ENCODE results near the gene KCNC4.

KCNC4 gene

DNA sequence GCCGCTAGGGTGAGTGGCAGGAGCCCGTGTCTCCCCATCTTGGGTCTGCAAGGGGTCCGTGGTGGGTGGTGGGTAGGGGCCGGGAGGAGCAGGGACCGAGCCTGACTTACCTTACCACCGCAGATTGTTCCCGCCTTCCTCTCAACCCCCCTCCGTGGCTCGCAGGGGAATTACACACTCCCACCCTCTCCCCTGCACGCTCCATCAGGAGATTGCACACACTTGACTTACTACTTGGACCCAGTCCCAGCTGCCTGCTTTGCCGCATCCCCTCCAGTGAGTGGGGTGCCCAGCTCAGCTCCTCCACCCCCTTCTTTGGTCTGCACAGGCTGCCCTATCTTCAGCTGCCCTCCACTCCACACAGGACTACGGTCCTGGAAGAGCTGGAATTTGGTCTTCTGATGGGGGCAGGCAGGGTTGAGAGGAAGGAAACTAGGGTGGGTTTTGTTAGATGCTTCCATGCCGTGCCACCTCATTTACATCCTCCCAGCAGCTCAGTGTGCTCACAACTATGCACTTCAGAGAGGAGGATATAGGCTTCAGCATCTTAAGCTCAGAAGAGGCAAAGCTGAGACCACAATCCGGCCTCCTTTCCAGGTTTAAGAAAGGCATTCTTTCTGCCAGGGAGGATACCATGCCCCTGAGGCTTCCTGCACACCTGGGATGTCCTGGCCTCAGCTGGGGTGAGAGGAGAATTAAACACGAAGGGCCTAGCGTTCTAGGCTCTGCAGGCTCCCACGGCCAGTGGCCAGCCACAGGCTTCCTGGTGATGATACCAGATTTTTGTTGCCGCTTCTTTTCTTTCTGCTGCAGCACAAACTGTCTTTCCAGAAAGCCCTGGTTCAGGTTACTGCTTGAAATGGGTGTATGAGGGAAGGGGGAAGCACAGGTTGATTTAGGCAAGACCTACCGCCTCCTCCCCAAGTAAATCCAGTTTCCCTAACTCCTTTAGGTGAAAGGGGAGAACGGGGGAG lies 2.3 kb downstream of the KCNC4 start:
- DNase-seq: no peak

DNA sequence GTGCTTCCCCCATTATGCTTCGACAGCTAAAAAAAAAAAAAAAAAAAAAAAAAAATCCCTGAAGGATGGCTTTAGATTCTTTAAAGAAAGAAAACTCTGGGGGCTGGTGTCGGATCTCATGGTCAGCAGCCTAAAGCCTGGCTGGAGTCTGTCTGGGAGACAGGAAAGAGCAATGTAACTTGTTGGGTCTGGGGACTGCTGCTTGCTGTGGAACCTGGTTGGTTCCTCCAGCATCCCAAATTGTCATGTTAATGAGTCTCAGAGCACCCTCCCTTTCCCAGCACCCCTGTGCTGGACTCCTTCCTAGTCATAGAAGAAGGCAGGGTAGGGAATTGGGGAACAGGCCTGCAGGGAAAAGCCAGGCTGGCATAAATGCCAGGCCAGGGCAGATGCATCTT lies 3.0 kb downstream of the KCNC4 start:
- no peak for DNase-seq

DNA sequence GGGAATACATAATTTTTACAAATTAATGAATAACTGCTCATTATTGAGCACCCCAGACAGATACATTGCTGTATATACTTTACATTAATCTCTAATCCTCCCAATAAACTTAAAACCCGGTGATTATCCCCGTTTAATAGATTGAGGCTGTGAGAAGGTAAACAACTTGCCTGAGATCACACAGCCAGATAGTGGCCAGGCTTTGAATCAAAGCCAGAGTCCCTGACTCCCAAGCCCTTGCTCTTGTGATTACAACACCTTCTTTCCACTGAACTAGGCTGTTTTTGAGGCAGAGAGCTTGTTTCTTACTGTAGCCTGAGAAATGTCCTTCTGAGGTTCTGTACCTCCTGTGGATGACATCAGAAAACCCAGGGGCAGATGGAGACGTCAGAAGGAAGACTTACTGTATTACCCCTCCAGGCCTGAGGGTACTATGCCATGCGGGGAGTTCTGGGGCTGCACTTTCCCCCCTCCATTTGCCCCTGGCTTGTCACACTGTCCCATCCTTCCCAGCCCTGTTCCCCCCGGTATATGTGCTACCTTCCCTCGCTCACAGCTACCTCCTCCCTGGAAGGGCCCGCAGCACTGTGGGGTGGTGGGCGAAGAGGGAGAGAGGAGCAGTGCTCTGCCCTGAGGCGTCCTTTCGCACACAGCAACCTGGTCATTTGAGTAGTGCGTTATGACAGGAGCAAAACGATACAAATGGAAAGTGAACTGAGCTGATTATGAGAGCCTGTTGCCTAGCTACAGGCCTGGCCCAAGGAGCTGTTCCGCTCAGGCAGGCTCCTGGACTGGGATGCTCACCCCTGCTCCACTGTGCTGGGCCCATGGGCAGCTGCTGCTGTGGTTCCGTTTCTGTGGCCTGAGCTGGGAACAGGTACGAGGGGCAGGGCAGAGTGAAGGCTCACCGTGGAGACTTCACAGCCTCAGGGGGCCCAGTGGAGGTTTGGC lies 4.6 kb downstream of the KCNC4 start:
- DNase-seq: no peak

DNA sequence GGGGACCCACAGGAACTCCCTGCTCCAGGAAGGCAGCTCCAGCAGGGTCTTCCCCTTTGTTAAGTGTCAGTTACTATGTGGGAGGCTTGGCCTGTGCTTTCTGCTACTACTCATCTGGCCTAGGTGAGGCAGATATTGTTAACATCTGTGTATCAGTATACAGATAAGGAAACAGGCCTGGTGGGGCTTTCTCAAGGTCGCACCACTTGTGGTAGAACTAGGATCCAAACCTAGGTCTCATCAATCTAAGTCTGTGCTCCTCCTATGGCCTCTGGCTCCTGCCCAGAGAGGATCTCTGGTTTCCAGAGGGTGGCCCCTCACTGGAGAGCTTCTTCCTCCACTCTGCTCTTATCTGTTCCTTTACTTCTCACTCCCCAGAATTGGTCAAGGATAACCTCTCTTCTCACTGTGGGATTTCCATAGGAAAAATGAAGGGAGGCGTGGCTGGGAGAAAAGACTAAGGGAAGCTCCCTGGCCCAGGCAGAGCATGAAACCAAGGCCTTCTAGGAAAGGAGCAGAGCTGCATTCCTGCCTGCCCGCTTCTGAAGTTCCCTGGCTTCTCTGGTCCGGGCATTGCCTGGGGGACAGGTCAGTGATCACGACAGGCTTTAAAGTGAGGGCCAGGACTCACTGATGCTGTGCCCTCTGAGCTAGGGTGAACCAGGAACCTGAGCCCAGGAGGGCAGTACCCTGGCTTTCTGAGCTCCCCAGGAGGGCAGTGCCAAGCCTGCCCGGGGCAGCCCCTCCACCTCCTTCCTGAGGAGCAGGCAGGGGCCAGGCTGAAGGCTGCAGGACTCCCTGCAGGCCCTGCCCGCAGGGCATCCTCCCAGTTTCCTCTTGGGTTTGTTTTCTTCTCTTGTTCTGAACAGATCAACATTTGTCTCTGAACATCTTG lies 5.8 kb downstream of the KCNC4 start:
- DNase-seq: no peak

DNA sequence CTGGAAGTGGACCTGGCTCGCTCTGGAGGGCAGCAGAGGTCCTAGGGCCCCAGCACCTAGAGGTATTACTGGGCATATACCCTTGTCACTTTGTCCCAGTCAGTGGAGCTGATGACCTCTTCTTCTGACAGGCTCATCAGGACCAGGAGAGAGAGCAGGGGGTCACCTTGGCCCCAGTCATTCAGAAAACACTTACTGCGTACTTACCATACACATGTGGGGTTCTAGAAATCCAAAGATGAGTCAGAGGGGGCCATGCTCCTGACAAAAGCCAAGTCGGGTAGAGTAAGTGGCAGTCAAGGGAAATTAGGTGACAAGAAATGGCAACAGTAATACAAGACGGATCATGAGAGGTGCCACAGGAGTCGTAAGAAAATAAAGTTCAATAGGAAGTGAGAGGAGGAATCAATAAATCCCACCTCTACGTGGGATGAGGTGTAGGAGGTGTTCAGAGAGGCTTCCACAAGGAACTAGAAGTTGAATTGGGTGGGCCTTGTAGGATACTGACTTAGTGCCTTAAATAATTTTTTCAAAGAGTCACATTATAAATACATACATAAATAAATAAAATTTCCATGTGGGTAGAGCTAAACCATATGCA lies 6.8 kb downstream of the KCNC4 start:
- no peak for DNase-seq

DNA sequence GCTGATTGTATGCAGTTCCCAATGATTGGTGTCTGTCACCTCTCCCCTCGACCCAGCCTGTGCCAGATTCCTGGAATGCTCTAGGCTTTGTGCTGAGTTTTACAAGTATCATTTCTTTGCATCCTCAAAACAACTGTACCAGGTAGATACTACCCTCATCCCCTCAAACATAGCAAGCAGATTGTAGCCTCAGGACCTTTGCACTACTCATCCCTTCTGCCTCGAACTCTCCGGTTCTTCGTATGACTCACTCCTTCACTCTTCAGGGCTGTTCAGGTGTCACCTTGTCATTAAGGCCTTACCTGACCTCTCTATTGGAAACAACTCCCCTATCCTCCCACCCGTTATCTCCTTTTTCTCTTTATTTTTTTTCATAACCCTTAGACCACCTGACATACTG lies 8.0 kb downstream of the KCNC4 start:
- DNase-seq: no peak

DNA sequence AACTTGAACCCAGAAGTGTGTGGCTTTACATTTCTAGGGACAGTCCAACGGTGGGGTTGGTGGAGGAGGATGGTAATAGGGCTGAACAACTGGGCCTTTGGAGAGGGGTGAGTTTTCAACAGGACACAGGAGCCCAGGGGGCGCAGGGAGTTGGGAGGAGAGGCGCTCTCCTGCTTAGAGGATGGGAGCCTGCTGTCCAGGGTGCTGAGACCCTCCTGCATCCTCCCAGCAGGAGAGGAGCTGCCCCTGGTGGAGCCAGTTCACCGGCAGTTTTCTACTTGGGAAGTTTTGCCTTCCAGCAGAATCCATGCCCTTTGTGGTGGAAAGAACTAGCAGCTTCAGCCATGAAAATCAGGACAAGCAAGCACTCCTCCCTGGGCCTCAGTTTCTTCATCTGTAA lies 8.6 kb downstream of the KCNC4 start:
- DNase-seq: no peak

DNA sequence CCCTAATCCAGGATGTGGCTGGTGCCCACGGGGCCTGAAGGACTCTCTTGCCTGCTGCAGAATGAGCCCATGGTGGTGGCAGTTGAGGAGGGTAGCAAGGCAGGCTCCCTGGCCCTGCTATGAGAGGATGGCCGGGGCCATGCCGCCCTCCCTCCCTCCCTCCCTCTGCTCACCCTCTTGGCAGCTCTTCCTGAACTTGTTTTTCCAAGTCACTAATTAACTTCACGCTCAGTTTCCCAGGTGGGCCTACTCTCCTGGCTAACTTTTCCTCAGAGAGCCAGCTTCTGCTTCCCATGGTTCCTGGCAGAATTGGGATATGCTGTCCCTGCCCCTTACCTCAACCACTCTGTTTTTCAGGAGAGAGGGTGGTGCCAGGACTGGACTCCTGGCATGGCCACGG lies 10.2 kb downstream of the KCNC4 start:
- no peak for DNase-seq

DNA sequence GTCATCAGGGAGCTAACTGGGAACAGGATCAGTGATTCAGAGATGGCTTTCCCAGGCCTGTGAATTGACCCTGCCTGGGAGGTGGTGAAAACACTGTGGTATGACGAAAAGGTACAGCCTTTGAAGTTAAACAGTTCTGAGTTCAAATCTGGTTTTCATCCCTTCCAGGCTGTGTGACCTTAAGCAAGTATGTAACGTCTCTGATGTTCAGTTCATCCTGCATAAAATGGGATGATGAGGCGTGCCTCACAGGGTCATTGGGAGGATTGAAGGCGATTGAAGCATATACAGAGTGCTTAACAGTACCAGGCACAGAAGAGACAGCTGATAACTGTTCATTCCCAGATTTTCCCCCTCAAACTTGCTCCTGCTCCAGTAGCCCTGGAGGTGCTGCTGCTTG lies 11.0 kb downstream of the KCNC4 start:
- DNase-seq: no peak

DNA sequence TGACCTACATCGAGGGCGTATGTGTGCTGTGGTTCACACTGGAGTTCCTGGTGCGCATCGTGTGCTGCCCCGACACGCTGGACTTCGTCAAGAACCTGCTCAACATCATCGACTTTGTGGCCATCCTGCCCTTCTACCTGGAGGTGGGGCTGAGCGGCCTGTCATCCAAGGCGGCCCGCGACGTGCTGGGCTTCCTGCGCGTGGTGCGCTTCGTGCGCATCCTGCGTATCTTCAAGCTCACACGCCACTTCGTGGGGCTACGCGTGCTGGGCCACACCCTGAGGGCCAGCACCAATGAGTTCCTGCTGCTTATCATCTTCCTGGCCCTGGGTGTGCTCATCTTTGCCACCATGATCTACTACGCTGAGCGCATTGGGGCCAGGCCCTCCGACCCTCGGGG lies 13.0 kb downstream of the KCNC4 start:
- DNase-seq: no peak

DNA sequence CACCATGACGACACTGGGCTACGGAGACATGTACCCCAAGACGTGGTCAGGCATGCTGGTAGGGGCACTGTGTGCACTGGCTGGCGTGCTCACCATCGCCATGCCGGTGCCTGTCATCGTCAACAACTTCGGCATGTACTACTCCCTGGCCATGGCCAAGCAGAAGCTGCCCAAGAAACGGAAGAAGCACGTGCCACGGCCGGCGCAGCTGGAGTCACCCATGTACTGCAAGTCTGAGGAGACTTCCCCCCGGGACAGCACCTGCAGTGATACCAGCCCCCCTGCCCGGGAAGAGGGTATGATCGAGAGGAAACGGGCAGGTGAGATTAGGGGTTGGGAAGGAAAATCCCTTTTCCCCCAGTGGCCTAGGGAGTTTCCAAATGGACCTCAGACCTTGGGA lies 13.5 kb downstream of the KCNC4 start:
- no peak for DNase-seq

DNA sequence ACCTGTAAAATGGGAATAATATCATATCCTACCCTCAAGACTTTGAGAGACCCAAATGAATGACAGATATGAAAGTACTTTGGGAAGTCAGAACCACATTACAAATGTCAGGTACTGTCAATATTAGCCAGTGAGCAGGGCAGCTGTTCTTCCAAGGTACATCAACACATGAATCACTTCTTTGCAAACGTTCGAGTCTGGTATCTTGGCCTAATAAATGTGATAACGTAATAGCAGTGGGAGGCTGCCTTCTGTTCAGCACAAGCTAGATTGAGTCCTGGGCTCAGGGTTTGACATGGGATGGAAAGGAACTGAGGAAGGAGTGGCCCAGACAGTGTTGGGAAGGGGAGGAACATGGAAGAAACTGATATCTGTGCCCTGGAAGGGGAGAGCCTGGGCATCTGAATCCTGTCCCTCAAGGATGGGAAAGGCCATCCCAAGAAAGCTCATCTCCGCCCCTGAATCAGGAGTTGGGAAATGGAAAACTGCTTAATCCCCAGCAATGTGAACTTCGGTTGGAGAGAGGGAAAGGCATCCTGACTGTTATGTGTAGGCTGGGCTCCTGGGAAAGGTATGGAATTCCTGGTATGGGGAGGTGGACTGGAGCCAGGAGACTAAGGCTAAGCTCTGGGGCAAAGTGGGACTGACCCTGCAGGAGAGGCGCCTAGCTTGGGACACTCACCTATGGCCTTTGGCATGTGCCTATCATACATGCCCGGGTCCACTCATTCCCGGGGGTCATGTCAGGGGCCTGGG lies 14.3 kb downstream of the KCNC4 start:
- DNase-seq: no peak

DNA sequence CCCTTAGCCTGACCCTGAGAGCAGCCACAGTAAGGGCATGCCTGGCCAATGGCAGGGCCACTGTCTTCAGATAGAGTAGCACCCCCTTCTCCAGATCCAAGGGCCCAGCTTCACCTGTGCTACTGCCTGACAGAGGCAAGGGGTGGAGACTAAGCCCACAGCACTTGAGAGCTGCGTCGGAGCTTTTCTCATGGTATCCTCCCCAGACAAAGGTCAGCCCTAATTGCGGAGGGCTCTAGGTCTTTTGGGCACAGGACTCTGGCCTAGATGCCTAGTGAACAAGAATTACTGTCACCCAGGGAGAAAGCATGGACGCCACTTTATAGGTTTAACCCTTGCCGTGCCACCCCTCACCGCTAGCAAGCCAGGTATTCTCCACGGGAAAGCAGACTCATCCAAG lies 15.1 kb downstream of the KCNC4 start:
- no peak for DNase-seq

DNA sequence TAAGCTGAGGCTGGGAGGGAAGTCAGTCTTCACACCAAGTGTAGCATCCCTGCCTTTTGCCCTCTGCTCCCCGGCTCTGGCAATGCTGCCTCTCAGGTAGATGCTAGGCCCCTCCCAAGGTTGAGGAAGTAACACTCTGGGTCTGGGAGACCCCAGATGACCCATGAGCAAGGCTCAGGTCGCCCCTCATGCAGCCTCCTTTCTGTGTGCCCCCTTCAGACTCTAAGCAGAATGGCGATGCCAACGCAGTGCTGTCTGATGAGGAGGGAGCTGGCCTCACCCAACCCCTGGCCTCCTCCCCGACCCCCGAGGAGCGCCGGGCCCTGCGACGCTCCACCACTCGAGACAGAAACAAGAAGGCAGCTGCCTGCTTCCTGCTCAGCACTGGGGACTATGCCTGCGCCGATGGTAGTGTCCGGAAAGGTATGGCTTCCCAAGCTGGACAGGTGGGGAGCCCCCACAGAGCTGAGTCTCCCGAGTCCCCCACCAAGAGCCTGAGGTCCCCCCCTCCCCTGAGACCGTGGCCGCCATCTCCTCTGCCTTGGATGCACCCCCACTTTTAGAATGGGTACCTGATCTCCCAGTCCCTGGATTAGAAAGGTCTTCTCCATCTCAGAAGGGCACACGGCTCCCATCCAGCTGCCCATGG lies 15.8 kb downstream of the KCNC4 start:
- DNase-seq: no peak

DNA sequence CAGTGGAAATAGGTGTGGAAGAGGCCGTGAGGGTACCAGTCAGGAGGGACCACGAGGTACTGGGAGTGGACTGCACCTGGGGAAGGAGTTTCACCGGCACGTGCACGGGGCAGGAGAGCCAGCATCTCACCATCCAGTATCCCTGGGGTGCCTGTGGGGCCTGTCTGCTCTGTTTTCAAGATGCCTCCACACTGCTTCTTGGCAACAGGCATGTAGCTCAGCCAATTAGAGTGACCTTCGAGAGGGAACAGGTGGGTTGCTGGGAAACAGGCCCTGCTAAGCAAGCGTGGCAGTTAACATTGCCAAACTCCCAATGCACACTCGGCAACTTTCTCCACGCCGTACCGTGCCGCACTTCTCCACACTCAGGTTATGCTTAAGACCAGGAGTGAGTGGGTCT lies 17.7 kb downstream of the KCNC4 start:
- DNase-seq: no peak

DNA sequence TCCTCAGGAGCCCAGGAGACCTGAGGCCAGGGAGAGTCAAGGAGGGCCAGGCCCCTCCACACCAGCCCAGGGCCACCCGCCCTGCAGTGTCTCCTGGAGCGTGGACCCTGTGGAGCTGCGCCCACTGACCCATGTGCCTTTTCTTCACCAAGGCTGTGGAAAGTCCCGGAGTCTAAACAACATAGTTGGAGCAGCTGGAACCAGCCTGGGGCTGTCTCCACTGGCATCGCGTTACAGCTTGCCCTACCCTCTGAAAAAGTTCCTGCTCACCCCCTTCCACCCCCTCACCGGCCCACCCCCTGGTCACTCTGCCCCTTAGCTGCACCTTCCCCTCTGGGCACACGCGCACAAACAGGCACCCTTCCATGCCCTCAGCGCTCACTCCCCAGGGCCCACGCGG lies 18.3 kb downstream of the KCNC4 start:
- no peak for DNase-seq

DNA sequence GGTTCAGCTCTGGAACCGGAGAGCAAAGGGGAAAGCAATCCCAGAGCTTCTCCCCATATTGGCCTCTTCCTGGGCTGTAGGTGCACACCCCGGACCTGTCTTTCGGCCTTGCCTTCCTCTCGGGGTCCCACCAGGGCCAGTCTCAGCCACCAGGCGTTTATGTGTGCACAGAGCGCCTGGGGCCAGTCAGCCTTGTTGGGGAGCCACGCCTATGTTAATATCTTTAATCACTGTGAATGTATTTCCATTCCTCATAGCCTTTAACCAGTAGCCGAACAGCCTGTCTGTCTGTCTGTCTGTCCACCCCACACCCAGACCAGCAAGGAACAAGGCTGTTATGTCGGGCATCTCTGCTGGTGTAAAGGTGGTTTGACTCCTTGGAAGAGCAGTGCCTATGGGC lies 18.8 kb downstream of the KCNC4 start:
- no peak for DNase-seq

DNA sequence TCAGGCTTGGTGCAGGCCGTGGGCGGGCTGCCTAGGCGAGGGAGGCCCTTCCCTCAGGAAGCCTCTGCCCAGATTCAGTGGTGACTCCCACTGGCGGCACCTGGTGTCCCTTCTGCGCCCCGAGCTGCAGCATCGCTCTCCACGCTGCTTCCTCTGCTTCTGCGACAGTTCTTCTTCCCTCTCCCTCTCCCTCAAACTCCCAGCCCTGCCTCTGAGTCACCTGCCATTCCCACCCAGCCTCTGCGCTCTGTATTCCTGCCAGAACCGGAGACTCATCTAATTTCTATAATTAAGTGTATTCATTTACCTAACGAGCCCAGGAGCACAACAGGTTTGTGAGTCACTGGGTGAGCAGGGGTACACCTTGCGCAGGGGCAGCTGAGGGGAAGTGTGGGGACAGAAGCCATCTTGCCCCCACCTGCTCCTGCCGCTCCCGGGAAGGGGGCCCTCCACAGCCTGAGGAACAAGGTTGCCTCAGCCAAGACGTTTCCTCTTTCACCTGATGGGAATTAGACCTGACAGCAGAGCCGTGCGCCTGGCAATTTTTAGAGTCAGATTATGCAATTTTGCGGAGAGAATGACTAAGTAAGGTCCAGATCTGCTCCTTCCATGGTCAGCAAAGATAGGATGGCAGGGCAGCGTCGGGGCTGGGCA lies 19.4 kb downstream of the KCNC4 start:
- DNase-seq: no peak

DNA sequence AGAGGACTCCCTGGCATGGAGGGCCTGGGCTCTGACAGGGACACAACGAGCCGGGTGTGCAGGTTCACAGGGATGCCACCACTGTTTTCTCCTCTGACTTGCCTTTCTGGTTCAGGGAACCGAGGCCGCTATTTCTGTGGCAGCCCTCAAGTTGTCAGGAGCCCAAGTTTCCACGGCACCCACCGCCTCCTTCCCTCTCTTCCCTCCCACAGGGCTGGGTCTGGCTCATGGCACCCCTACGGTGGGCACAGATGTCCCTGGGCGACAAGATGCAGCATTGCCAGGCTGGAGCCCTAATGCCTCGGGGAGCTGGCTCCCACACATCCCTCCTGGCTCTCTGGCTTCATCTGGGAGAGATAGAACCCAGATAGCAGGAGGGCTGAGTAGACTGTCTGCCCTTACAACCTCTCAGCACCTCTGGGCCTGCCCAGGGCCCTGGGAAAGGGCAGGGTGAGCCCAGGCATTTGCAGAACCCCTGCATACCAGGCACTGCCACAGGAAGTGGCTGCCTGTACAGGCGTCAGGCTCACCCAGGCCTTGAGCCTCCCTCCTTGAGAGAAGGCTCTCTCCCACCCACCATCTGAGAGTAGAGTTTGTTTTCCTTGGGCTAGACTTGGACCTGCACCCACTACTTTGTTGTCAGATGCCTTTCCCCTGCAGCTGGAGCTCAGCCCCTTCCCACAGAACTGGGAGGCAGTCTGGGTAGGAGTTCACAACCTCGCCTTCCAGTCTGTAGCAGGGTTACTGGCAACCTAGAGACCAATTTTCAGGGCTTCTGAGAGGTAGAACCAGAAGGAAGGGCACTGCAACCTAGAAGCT lies 20.5 kb downstream of the KCNC4 start:
- DNase-seq: no peak

DNA sequence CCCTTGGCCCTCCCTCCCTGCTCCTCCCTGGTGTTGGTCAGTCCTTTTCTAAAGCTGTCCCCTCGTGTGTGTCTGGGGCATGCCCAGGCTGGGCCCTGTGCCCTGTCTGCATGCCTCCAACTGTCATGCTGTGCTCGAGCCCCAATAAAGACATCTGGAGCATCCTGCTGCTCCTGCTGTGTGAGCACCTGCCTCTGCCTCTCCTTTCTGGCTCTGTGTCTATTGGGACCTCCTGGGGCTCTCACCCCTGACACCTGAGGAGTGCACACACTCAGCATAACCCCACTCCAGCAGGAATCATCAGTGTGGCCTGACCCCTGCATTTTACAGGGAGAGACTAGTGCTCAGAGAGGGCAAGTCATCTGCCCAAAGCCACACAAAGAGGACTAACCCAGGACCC lies 23.7 kb downstream of the KCNC4 start:
- DNase-seq: no peak
